Bronchial epithelial cell (primary cell): ENCODE results near the gene S100A7. TPM values are rescaled to one million over a fixed set of nuclear protein-coding genes. Genes with fewer than 3 reads are reported as not detected.

Experiments
- total RNA-seq: library from RNA; depleted of rRNA; stranded (reverse); fragments of >200 nt; gene quantifications from 2 replicates; pipeline ENCODE4 v1.2.1, GENCODE V29; 2014

The S100A7 gene
- total RNA-seq, 1 donor from 2014 or later: not detected

Other genes starting within 250 kb of the S100A7 start
- not detected in 2 replicates for gene PRR9, start 243.1 kb downstream of the S100A7 start, total RNA-seq
- gene LORICRIN, start 201.0 kb downstream of the S100A7 start, total RNA-seq: not detected in 2 replicates
- 0.53 and 4.6 TPM in 2 replicates for gene PGLYRP3, start 147.7 kb downstream of the S100A7 start, total RNA-seq
- 2.0 TPM in 1 of 2 replicates, not detected in the other for gene PGLYRP4, start 111.8 kb downstream of the S100A7 start, total RNA-seq
- 735 and 3,796 TPM in 2 replicates for gene S100A9, start 102.8 kb downstream of the S100A7 start, total RNA-seq
- 5.5 TPM in 1 of 2 replicates, not detected in the other for gene S100A12, start 85.0 kb downstream of the S100A7 start, total RNA-seq
- 50.0 and 551 TPM in 2 replicates for gene S100A8, start 69.6 kb downstream of the S100A7 start, total RNA-seq
- gene S100A7A, start 44.1 kb downstream of the S100A7 start, total RNA-seq: not detected in 2 replicates
- gene S100A6, start 75.3 kb upstream of the S100A7 start, total RNA-seq: 2,948 and 3,820 TPM in 2 replicates
- gene S100A5, start 80.3 kb upstream of the S100A7 start, total RNA-seq: not detected in 2 replicates
- 10.8 and 16.8 TPM in 2 replicates for gene S100A4, start 85.2 kb upstream of the S100A7 start, total RNA-seq
- 2.3 and 26.6 TPM in 2 replicates for gene S100A3, start 88.6 kb upstream of the S100A7 start, total RNA-seq
- gene S100A2, start 105.2 kb upstream of the S100A7 start, total RNA-seq: 804 and 1,251 TPM in 2 replicates
- 886 and 1,542 TPM in 2 replicates for gene S100A16, start 152.5 kb upstream of the S100A7 start, total RNA-seq
- gene S100A14, start 155.7 kb upstream of the S100A7 start, total RNA-seq: 1,221 and 1,339 TPM in 2 replicates
- 44.5 and 69.8 TPM in 2 replicates for gene S100A13, start 166.9 kb upstream of the S100A7 start, total RNA-seq
- not detected in 2 replicates for gene S100A1, start 167.8 kb upstream of the S100A7 start, total RNA-seq
- 51.9 and 61.2 TPM in 2 replicates for gene CHTOP, start 173.4 kb upstream of the S100A7 start, total RNA-seq
- gene SNAPIN, start 198.1 kb upstream of the S100A7 start, total RNA-seq: 59.5 and 61.4 TPM in 2 replicates
- 78.9 and 114 TPM in 2 replicates for gene ILF2, start 210.3 kb upstream of the S100A7 start, total RNA-seq
- gene NPR1, start 218.0 kb upstream of the S100A7 start, total RNA-seq: under 0.01 TPM in 1 of 2 replicates, not detected in the other